ENCODE results near the gene UROS.

Gene UROS

GRCh38 chr10:125775491-125776106 is 47.5 kb downstream of the UROS start, which contains the start of gene MMP21:
Gene MMP21, minus strand, starts transcription at chr10:125775821. Its CDS starts 0 bp downstream, at chr10:125775821.
- no peak within 1 kb of the TSS for H3K4me3 Mint-ChIP-seq
- peaks cover 3% of the 10 kb centered on the region for H3K27me3 Mint-ChIP-seq (ENCODE audit: low read depth, poor library complexity)
- no peak for TF ChIP-seq CTCF (IDR thresholded peaks at IDR 0.05)
- H3K36me3 Mint-ChIP-seq (ENCODE audit: low read depth): no peaks in the 10 kb centered on the region
- H3K27ac Mint-ChIP-seq: no peak within 1 kb of the TSS
- peaks cover 8% of the 10 kb centered on the region for H3K4me1 Mint-ChIP-seq
- DNase-seq: no peak
- peaks cover 22% of the 10 kb centered on the region for H3K9me3 Mint-ChIP-seq

- H3K36me3 Mint-ChIP-seq (ENCODE audit: low read depth): no peaks in the 10 kb centered on the region
- peaks cover 8% of the 10 kb centered on the region for H3K4me1 Mint-ChIP-seq
- TF ChIP-seq CTCF (IDR thresholded peaks at IDR 0.05): no peak
- DNase-seq: no peak
- H3K27ac Mint-ChIP-seq: peak overlapping the region; percentile 64
- H3K27me3 Mint-ChIP-seq (ENCODE audit: low read depth, poor library complexity): peaks cover 3% of the 10 kb centered on the region
- peaks cover 14% of the 10 kb centered on the region for H3K9me3 Mint-ChIP-seq
- no peak overlapping the region for H3K4me3 Mint-ChIP-seq
Observed at GRCh38 chr10:125774581-125775191, 48.4 kb downstream of the UROS start.

- Mint-ChIP-seq H3K4me3 (no peak overlapping the region), H3K9me3 (peaks cover 6% of the 10 kb centered on the region), H3K27ac (peak overlapping the region; percentile 64), H3K27me3 (ENCODE audit: low read depth, poor library complexity) (peaks cover 3% of the 10 kb centered on the region), H3K36me3 (ENCODE audit: low read depth) (no peaks in the 10 kb centered on the region), H3K4me1 (peaks cover 8% of the 10 kb centered on the region)
- TF ChIP-seq CTCF (IDR thresholded peaks at IDR 0.05): no peak
- DNase-seq: no peak
Observed at GRCh38 chr10:125773687-125774543, 49.1 kb downstream of the UROS start.

GRCh38 chr10:125772864-125773180 is 50.2 kb downstream of the UROS start:
- no peak for DNase-seq
- Mint-ChIP-seq H3K9me3 (peaks cover 1% of the 10 kb centered on the region), H3K27me3 (ENCODE audit: low read depth, poor library complexity) (peaks cover 2% of the 10 kb centered on the region), H3K4me1 (peaks cover 8% of the 10 kb centered on the region), H3K36me3 (ENCODE audit: low read depth) (no peaks in the 10 kb centered on the region), H3K4me3 (no peak overlapping the region), H3K27ac (no peak overlapping the region)
- no peak for TF ChIP-seq CTCF (IDR thresholded peaks at IDR 0.05)

- no peak for TF ChIP-seq CTCF (IDR thresholded peaks at IDR 0.05)
- H3K4me1 Mint-ChIP-seq: peaks cover 8% of the 10 kb centered on the region
- H3K9me3 Mint-ChIP-seq: no peaks in the 10 kb centered on the region
- H3K27ac Mint-ChIP-seq: peak overlapping the region; percentile 68
- H3K4me3 Mint-ChIP-seq: no peak overlapping the region
- no peak for DNase-seq
- peaks cover 2% of the 10 kb centered on the region for H3K36me3 Mint-ChIP-seq (ENCODE audit: low read depth)
- H3K27me3 Mint-ChIP-seq (ENCODE audit: low read depth, poor library complexity): no peaks in the 10 kb centered on the region
Observed at GRCh38 chr10:125772112-125772863, 50.8 kb downstream of the UROS start.

Data from nephron progenitor cell (in vitro differentiated cells).